ENCODE data around the gene AP2B1. TPM values are rescaled to one million over a fixed set of nuclear protein-coding genes. Genes with fewer than 3 reads are reported as not detected.

The AP2B1 gene
- total RNA-seq, 6 donors from 2014 or later = 52.7 to 140 (median 101) TPM

GRCh38 chr17:35745749-35746320 is 158.7 kb downstream of the AP2B1 start:
- Histone ChIP-seq H3K4me1 (peaks cover 4 to 26% (median 21%) of the 10 kb centered on the region in 4 donors), H3K9me3 (no peaks in the 10 kb centered on the region), H3K36me3 (no peaks in the 10 kb centered on the region), H3K27me3 (peaks cover 0 to 22% (median 10%) of the 10 kb centered on the region in 4 donors), H3K4me3 (no peak overlapping the region), H3K27ac (no peak overlapping the region)
- DNase-seq = no peak
- no peak for ATAC-seq (ENCODE audit: low FRiP score in 2 of 2)
- TF ChIP-seq POLR2A (IDR thresholded peaks at IDR 0.05) = no peak
- TF ChIP-seq POLR2AphosphoS5 (IDR thresholded peaks at IDR 0.05) = no peak
- TF ChIP-seq EP300 (IDR thresholded peaks at IDR 0.05) = no peak
- WGBS, 2 donors = 92 to 94% methylated on average over 7 to 15 of the region's 15 CpGs

GRCh38 chr17:35747540-35748017 is 160.5 kb downstream of the AP2B1 start:
- H3K36me3 ChIP-seq = no peaks in the 10 kb centered on the region
- peak in 1 of 2 donors; percentile 74 for DNase-seq
- H3K27ac ChIP-seq = no peak overlapping the region
- 28 to 40% methylated on average over 3 to 12 of the region's 12 CpGs for WGBS, 2 donors
- peaks cover 4 to 20% (median 14%) of the 10 kb centered on the region in 4 donors for H3K4me1 ChIP-seq
- ATAC-seq (ENCODE audit: low FRiP score in 2 of 2) = peak; percentile 76 to 86
- peaks cover 0 to 19% (median 6%) of the 10 kb centered on the region in 4 donors for H3K27me3 ChIP-seq
- H3K4me3 ChIP-seq = no peak overlapping the region
- TF ChIP-seq POLR2AphosphoS5 (IDR thresholded peaks at IDR 0.05) (no peak), CTCF (IDR thresholded peaks at IDR 0.05) (peak; percentile 85 to 93 (median 90)), POLR2A (IDR thresholded peaks at IDR 0.05) (no peak)
- no peaks in the 10 kb centered on the region for H3K9me3 ChIP-seq

GRCh38 chr17:35748341-35748841 is 161.3 kb downstream of the AP2B1 start:
- peaks cover 4 to 22% (median 14%) of the 10 kb centered on the region in 4 donors for H3K4me1 ChIP-seq
- WGBS, 2 donors = 17 to 22% methylated on average over 1 to 4 of the region's 4 CpGs
- no peak overlapping the region for H3K4me3 ChIP-seq
- H3K27me3 ChIP-seq = peaks cover 0 to 19% (median 6%) of the 10 kb centered on the region in 4 donors
- ATAC-seq (ENCODE audit: low FRiP score in 2 of 2) (peak in 1 of 2 donors; percentile 34), DNase-seq (peak in 1 of 2 donors; percentile 61)
- H3K9me3 ChIP-seq = no peaks in the 10 kb centered on the region
- TF ChIP-seq POLR2AphosphoS5 (IDR thresholded peaks at IDR 0.05) = no peak
- TF ChIP-seq EP300 (IDR thresholded peaks at IDR 0.05) = no peak
- no peak for TF ChIP-seq CTCF (IDR thresholded peaks at IDR 0.05)
- TF ChIP-seq POLR2A (IDR thresholded peaks at IDR 0.05) = no peak
- no peaks in the 10 kb centered on the region for H3K36me3 ChIP-seq
- H3K27ac ChIP-seq = no peak overlapping the region

- no peak for TF ChIP-seq POLR2AphosphoS5 (IDR thresholded peaks at IDR 0.05)
- no peak for TF ChIP-seq EP300 (IDR thresholded peaks at IDR 0.05)
- TF ChIP-seq CTCF (IDR thresholded peaks at IDR 0.05) = no peak
- TF ChIP-seq POLR2A (IDR thresholded peaks at IDR 0.05) = no peak
- Histone ChIP-seq H3K4me3 (no peak overlapping the region), H3K27me3 (peaks cover 0 to 19% (median 6%) of the 10 kb centered on the region in 4 donors), H3K4me1 (peaks cover 4 to 22% (median 14%) of the 10 kb centered on the region in 4 donors), H3K36me3 (no peaks in the 10 kb centered on the region), H3K27ac (no peak overlapping the region), H3K9me3 (no peaks in the 10 kb centered on the region)
- ATAC-seq (ENCODE audit: low FRiP score in 2 of 2) (no peak), DNase-seq (no peak)
- 76 to 86% methylated on average over 6 of the region's 6 CpGs for WGBS, 2 donors
Measured at GRCh38 chr17:35748979-35749378, 161.9 kb downstream of the AP2B1 start.

GRCh38 chr17:35749560-35750412 is 162.7 kb downstream of the AP2B1 start:
- H3K4me3 ChIP-seq = peak overlapping the region in 2 of 4 donors; percentile 10 to 13
- no peaks in the 10 kb centered on the region for H3K36me3 ChIP-seq
- TF ChIP-seq EP300 (IDR thresholded peaks at IDR 0.05) (no peak), CTCF (IDR thresholded peaks at IDR 0.05) (no peak)
- ATAC-seq (ENCODE audit: low FRiP score in 2 of 2) = no peak
- H3K9me3 ChIP-seq = no peaks in the 10 kb centered on the region
- WGBS, 2 donors = 6 to 17% methylated on average over 10 to 29 of the region's 35 CpGs
- H3K4me1 ChIP-seq = peaks cover 4 to 22% (median 14%) of the 10 kb centered on the region in 4 donors
- H3K27ac ChIP-seq = no peak overlapping the region
- DNase-seq = peak in 1 of 2 donors; percentile 85
- H3K27me3 ChIP-seq = peaks cover 0 to 19% (median 6%) of the 10 kb centered on the region in 4 donors
